GM19467 (cell line): ENCODE data around the gene PRR35.

ENCODE experiments used
- ATAC-seq: cut with Tn5 transposase; IDR thresholded peaks from one replicate; pipeline ENCODE4 v1.9.1; 2021; ENCODE audit warnings: mild to moderate bottlenecking, moderate library complexity; ENCODE audit not compliant: unreplicated experiment

The PRR35 gene

GRCh38 chr16:560204-560700 is at the start of gene PRR35:
TSS of gene PRR35 (plus strand) at chr16:560394. CDS start at chr16:563295, 2,901 bp downstream.
- no peak for ATAC-seq

- ATAC-seq = no peak
These were observed 47.4 kb upstream of the PRR35 start for GRCh38 chr16:512802-513201.

GRCh38 chr16:513950-514349 is 46.2 kb upstream of the PRR35 start:
- ATAC-seq = no peak

GRCh38 chr16:515175-515938 is 44.8 kb upstream of the PRR35 start:
- no peak for ATAC-seq

- no peak for ATAC-seq
These were observed 44.3 kb upstream of the PRR35 start for GRCh38 chr16:515939-516226.

- ATAC-seq = no peak
These were observed 43.9 kb upstream of the PRR35 start for GRCh38 chr16:516301-516700.

GRCh38 chr16:518858-519257 is 41.3 kb upstream of the PRR35 start:
- no peak for ATAC-seq

GRCh38 chr16:519425-519824 is 40.8 kb upstream of the PRR35 start:
- ATAC-seq = no peak

GRCh38 chr16:519841-520687 is 40.1 kb upstream of the PRR35 start:
- ATAC-seq = no peak

GRCh38 chr16:520847-521246 is 39.3 kb upstream of the PRR35 start:
- no peak for ATAC-seq

- no peak for ATAC-seq
These were observed 38.6 kb upstream of the PRR35 start for GRCh38 chr16:521381-522210.

GRCh38 chr16:522320-523096 is 37.7 kb upstream of the PRR35 start:
- no peak for ATAC-seq

- no peak for ATAC-seq
These were observed 37.0 kb upstream of the PRR35 start for GRCh38 chr16:523097-523741.

- ATAC-seq = no peak
These were observed 35.7 kb upstream of the PRR35 start for GRCh38 chr16:524274-525040.

- no peak for ATAC-seq
These were observed 35.1 kb upstream of the PRR35 start for GRCh38 chr16:525123-525519.

- ATAC-seq = no peak
These were observed 34.5 kb upstream of the PRR35 start for GRCh38 chr16:525520-526180.

GRCh38 chr16:526181-527014 is 33.8 kb upstream of the PRR35 start:
- ATAC-seq = no peak
